Endodermal cell (in vitro differentiated cells): ENCODE data around the gene NRXN3. TPM values are rescaled to one million over a fixed set of nuclear protein-coding genes. Genes with fewer than 3 reads are reported as not detected.

Experiments
- DNase-seq: peaks from one replicate; pipeline ENCODE4 v3.0.0-alpha.2; 2017
- H3K27ac ChIP-seq: 2 replicates; pipeline ENCODE4 v1.5.1; 2013; ENCODE audit warnings: mild to moderate bottlenecking, low read depth, low read length, moderate library complexity
- H3K27me3 ChIP-seq: 2 replicates; pipeline ENCODE4 v1.6.1; 2013; ENCODE audit warnings: mild to moderate bottlenecking, low read length, moderate library complexity; ENCODE audit not compliant: insufficient read depth, control insufficient read depth, poor library complexity, severe bottlenecking
- H3K36me3 ChIP-seq: 2 replicates; pipeline ENCODE4 v1.7.0; 2013; ENCODE audit warnings: mild to moderate bottlenecking, low read length, moderate library complexity; ENCODE audit not compliant: control insufficient read depth, insufficient read depth
- H3K4me1 ChIP-seq: one replicate; pipeline ENCODE4 v1.7.0; 2013; ENCODE audit warnings: low read length; ENCODE audit not compliant: control insufficient read depth, insufficient read depth
- H3K4me3 ChIP-seq: 2 replicates; pipeline ENCODE4 v1.5.1; 2013; ENCODE audit warnings: mild to moderate bottlenecking, low read length, moderate library complexity
- H3K9ac ChIP-seq: 2 replicates; pipeline ENCODE4 v1.6.1; 2013; ENCODE audit warnings: mild to moderate bottlenecking, low read length, moderate library complexity; ENCODE audit not compliant: poor library complexity, severe bottlenecking; ENCODE audit errors: extremely low read depth
- H3K9me3 ChIP-seq: 2 replicates; pipeline ENCODE4 v1.6.1; 2013; ENCODE audit warnings: mild to moderate bottlenecking, low read length, moderate library complexity; ENCODE audit not compliant: control insufficient read depth
- H3K27ac Mint-ChIP-seq: 2 replicates; pipeline ENCODE4 v1.8.0; 2020; ENCODE audit warnings: mixed read lengths
- H3K27me3 Mint-ChIP-seq: 2 replicates; pipeline ENCODE4 v1.8.0; 2021; ENCODE audit warnings: mild to moderate bottlenecking, mixed read lengths; ENCODE audit not compliant: insufficient read depth
- H3K36me3 Mint-ChIP-seq: 2 replicates; pipeline ENCODE4 v1.8.0; 2020; ENCODE audit warnings: low read depth, mixed read lengths
- H3K4me1 Mint-ChIP-seq: 2 replicates; pipeline ENCODE4 v1.8.0; 2020; ENCODE audit warnings: mixed read lengths
- H3K4me3 Mint-ChIP-seq: 2 replicates; pipeline ENCODE4 v1.8.0; 2020; ENCODE audit warnings: mild to moderate bottlenecking, moderate library complexity, mixed read lengths
- H3K9me3 Mint-ChIP-seq: 2 replicates; pipeline ENCODE4 v1.8.0; 2020; ENCODE audit warnings: mild to moderate bottlenecking, mixed read lengths
- CTCF ChIP-seq: fragments of 200-600 bp; sonication (generic); conservative IDR thresholded peaks from 2 replicates; pipeline ENCODE4 v1.5.0; 2021; ENCODE audit warnings: antibody characterized with exemption, mild to moderate bottlenecking
- WGBS, 2 experiments: methylation state at CpG; one replicate each; pipeline versions ENCODE4 v1.1.5 to v1.1.7; 2013; ENCODE audit warnings: missing lambda C conversion rate in 2 of 2, mixed read lengths in 1 of 2; ENCODE audit not compliant: insufficient coverage in 1 of 2, insufficient read length in 1 of 2; 5-methylcytosine and 5-hydroxymethylcytosine counted together
- total RNA-seq, 2 donors: library from RNA; stranded (reverse); fragmentation: NEBNext Ultra II Directional in 1 of 2; extraction: Animal tissue kit (Norgen Biotek cat#: 25700) in 1 of 2; gene quantifications; 2 replicates in 1 of 2; 3 replicates in 1 of 2; pipeline ENCODE4 v1.2.1, GENCODE V29; 2021

NRXN3 gene
- total RNA-seq, 2 donors from 2014 or later, result 20.9 to 21.4 TPM

GRCh38 chr14:78612666-78613065 is 442.5 kb downstream of the NRXN3 start:
- TF ChIP-seq CTCF, result no peak
- Mint-ChIP-seq H3K9me3 (no peaks in the 10 kb centered on the region), H3K4me3 (no peak overlapping the region), H3K27me3 (no peaks in the 10 kb centered on the region), H3K27ac (no peak overlapping the region), H3K36me3 (no peaks in the 10 kb centered on the region), H3K4me1 (no peaks in the 10 kb centered on the region)
- no peak for DNase-seq
- no peaks in the 10 kb centered on the region for H3K27me3 ChIP-seq
- H3K4me3 ChIP-seq, result no peak overlapping the region
- H3K4me1 ChIP-seq, result no peaks in the 10 kb centered on the region
- H3K9ac ChIP-seq, result no peak overlapping the region
- H3K36me3 ChIP-seq, result no peaks in the 10 kb centered on the region
- whole genome bisulfite sequencing, 2 experiments, result 91 to 100% methylated on average over 1 of the region's 1 CpG
- H3K9me3 ChIP-seq, result no peaks in the 10 kb centered on the region
- no peak overlapping the region for H3K27ac ChIP-seq

DNA sequence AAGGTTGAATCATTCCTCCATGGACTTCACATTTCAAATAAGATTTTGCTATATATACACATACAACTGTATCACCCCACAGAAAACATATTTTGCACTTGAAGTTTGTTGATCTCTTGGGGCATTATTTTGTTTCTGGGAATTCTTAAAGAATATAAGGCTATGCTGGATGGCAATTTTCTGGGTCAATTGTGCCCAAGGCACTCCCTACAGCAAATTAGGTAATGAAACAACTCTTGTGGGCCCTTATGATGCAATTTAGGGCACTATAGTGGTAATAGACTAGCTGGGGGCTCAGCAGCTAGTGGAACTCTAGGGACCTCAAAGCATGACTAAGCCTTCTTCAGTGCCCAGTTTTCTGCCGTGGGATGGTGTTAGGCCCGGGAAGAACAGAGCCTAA is 444.4 kb downstream of the NRXN3 start:
- Histone ChIP-seq H3K27ac (no peak overlapping the region), H3K4me1 (no peaks in the 10 kb centered on the region), H3K9ac (no peak overlapping the region), H3K27me3 (no peaks in the 10 kb centered on the region), H3K4me3 (no peak overlapping the region), H3K9me3 (no peaks in the 10 kb centered on the region), H3K36me3 (no peaks in the 10 kb centered on the region)
- H3K4me3 Mint-ChIP-seq, result no peak overlapping the region
- TF ChIP-seq CTCF, result no peak
- no peaks in the 10 kb centered on the region for H3K4me1 Mint-ChIP-seq
- no peak overlapping the region for H3K27ac Mint-ChIP-seq
- DNase-seq, result no peak
- 95% methylated on average over 2 of the region's 2 CpGs; no CpG with 5 or more reads in 1 of the 2 experiments for WGBS, 2 experiments
- no peaks in the 10 kb centered on the region for H3K36me3 Mint-ChIP-seq
- H3K9me3 Mint-ChIP-seq, result no peaks in the 10 kb centered on the region
- H3K27me3 Mint-ChIP-seq, result peaks cover 1% of the 10 kb centered on the region

- WGBS, 2 experiments, result 90% methylated on average over 3 to 4 of the region's 5 CpGs
- Histone ChIP-seq H3K27ac (no peak overlapping the region), H3K9ac (no peak overlapping the region), H3K27me3 (no peaks in the 10 kb centered on the region), H3K4me1 (no peaks in the 10 kb centered on the region), H3K36me3 (no peaks in the 10 kb centered on the region), H3K9me3 (no peaks in the 10 kb centered on the region), H3K4me3 (no peak overlapping the region)
- Mint-ChIP-seq H3K27ac (no peak overlapping the region), H3K27me3 (peaks cover 3% of the 10 kb centered on the region), H3K4me3 (no peak overlapping the region), H3K9me3 (no peaks in the 10 kb centered on the region), H3K4me1 (no peaks in the 10 kb centered on the region), H3K36me3 (no peaks in the 10 kb centered on the region)
- no peak for TF ChIP-seq CTCF
- DNase-seq, result no peak
Observed at GRCh38 chr14:78617735-78618134, 447.6 kb downstream of the NRXN3 start.
